Kidney (tissue), 14 donors: ENCODE results near the gene PYCR2. TPM values are rescaled to one million over a fixed set of nuclear protein-coding genes. Genes with fewer than 3 reads are reported as not detected.

Experiments
- DNase-seq, 5 donors: peaks; one replicate each; pipeline ENCODE4 v3.0.0-alpha.2; 2013 to 2020
- FAIRE-seq: peaks from 2 replicates; lab custom pipeline; 2012; peaks lifted over from hg19 to GRCh38; lab: Jason Lieb, UNC
- H3K27ac ChIP-seq, 2 donors: one replicate each; pipeline ENCODE4 v1.7.0; 2013; ENCODE audit warnings: low read depth in 2 of 2, low read length in 2 of 2, inconsistent platforms in 1 of 2
- H3K27me3 ChIP-seq: one replicate; pipeline ENCODE4 v1.7.1; 2013; ENCODE audit warnings: low read length, inconsistent platforms; ENCODE audit not compliant: control insufficient read depth, insufficient read depth
- H3K36me3 ChIP-seq, 3 donors: one replicate each; pipeline versions ENCODE4 v1.7.0 to v1.7.1; 2013; ENCODE audit warnings: low read length in 3 of 3, control low read depth in 1 of 3, inconsistent platforms in 1 of 3; ENCODE audit not compliant: insufficient read depth in 3 of 3, control insufficient read depth in 2 of 3
- H3K4me1 ChIP-seq, 3 donors: one replicate each; pipeline versions ENCODE4 v1.7.0 to v1.7.1; 2013; ENCODE audit warnings: low read length in 3 of 3, inconsistent platforms in 1 of 3, low read depth in 1 of 3; ENCODE audit not compliant: control insufficient read depth in 2 of 3, insufficient read depth in 2 of 3
- H3K4me3 ChIP-seq, 3 donors: one replicate each; pipeline versions ENCODE4 v1.7.0 to v1.8.1; 2013; ENCODE audit warnings: low read length in 3 of 3, control low read depth in 1 of 3, inconsistent platforms in 1 of 3
- H3K9ac ChIP-seq, 3 donors: one replicate each; pipeline versions ENCODE4 v1.7.0 to v1.7.1; 2013; ENCODE audit warnings: low read length in 3 of 3, control low read depth in 1 of 3, inconsistent platforms in 1 of 3
- H3K9me3 ChIP-seq, 3 donors: one replicate each; pipeline versions ENCODE4 v1.7.0 to v1.7.1; 2013; ENCODE audit warnings: low read length in 3 of 3, control low read depth in 1 of 3, inconsistent platforms in 1 of 3; ENCODE audit not compliant: control insufficient read depth in 2 of 3, insufficient read depth in 1 of 3
- intact Hi-C: fragments of 100-400 bp; cut with DNase I; formaldehyde crosslinking; loops from one replicate; pipeline ENCODE4 v1.11.1; 2022
- polyA plus RNA-seq: library from polyadenylated mRNA; stranded (reverse); fragments of 350-450 nt; fragmentation: Illumina TruSeq; extraction: RNeasy Lipid Tissue Mini Kit (QIAGEN cat#74804); gene quantifications from one replicate; pipeline ENCODE4 v1.2.3, GENCODE V29; 2014; ENCODE audit warnings: low read depth, low replicate concordance; ENCODE audit not compliant: insufficient read depth
- total RNA-seq: library from RNA; stranded (reverse); fragmentation: NEBNext Ultra II Directional; extraction: Animal tissue kit (Norgen Biotek cat#: 25700); gene quantifications from one replicate; pipeline ENCODE4 v1.2.1, GENCODE V29; 2021
- TF ChIP-seq, protein P1 (sequence below): IDR thresholded peaks from 3 replicates; pipeline ENCODE4 v1.5.1; 2012; ENCODE audit warnings: mild to moderate bottlenecking, moderate library complexity, borderline replicate concordance; ENCODE audit not compliant: insufficient read depth; ENCODE audit errors: extremely low read depth
- donor health status: control.
- donor health status: control.
- donor health status: control.
- donor health status: control.
- donor health status: control.
- donor health status: DM: yes; HTN: yes; CAD: no.
- donor health status: Normal renal cell carcinoma (clear cell type).

Gene PYCR2
- total and polyA plus RNA-seq, 2 donors from 2014 or later: 72.4 to 79.3 TPM

DNA sequence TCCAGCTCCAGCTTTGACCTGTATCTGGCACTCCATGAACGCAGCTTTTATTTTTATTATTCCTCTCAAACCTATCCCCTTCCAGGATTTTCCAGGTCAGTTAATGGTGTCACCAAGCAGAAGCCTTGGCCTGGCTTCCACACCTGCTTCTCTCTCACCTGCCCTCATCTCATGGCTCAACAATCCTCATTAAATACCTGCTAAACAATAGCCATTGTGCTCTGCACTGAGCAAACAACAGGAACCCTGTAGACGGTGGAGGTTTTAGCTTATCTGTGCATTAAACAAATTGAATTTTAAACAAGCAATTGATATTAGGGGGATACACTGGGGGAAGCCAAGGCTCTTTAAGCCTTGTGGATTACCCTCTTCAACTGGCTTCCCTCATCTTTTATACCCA lies 15.3 kb downstream of the PYCR2 start:
- TF ChIP-seq, protein P1, sequence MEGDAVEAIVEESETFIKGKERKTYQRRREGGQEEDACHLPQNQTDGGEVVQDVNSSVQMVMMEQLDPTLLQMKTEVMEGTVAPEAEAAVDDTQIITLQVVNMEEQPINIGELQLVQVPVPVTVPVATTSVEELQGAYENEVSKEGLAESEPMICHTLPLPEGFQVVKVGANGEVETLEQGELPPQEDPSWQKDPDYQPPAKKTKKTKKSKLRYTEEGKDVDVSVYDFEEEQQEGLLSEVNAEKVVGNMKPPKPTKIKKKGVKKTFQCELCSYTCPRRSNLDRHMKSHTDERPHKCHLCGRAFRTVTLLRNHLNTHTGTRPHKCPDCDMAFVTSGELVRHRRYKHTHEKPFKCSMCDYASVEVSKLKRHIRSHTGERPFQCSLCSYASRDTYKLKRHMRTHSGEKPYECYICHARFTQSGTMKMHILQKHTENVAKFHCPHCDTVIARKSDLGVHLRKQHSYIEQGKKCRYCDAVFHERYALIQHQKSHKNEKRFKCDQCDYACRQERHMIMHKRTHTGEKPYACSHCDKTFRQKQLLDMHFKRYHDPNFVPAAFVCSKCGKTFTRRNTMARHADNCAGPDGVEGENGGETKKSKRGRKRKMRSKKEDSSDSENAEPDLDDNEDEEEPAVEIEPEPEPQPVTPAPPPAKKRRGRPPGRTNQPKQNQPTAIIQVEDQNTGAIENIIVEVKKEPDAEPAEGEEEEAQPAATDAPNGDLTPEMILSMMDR: no peak
- DNase-seq: peak in 1 of 5 donors; percentile 7
- Histone ChIP-seq H3K9ac (no peak overlapping the region), H3K36me3 (no peaks in the 10 kb centered on the region), H3K27ac (no peak overlapping the region), H3K9me3 (no peaks in the 10 kb centered on the region), H3K27me3 (no peaks in the 10 kb centered on the region), H3K4me1 (peaks cover 0 to 3% (median 0%) of the 10 kb centered on the region in 3 donors), H3K4me3 (no peak overlapping the region)
- intact Hi-C loops: no loop called here
- no peak for FAIRE-seq

DNA sequence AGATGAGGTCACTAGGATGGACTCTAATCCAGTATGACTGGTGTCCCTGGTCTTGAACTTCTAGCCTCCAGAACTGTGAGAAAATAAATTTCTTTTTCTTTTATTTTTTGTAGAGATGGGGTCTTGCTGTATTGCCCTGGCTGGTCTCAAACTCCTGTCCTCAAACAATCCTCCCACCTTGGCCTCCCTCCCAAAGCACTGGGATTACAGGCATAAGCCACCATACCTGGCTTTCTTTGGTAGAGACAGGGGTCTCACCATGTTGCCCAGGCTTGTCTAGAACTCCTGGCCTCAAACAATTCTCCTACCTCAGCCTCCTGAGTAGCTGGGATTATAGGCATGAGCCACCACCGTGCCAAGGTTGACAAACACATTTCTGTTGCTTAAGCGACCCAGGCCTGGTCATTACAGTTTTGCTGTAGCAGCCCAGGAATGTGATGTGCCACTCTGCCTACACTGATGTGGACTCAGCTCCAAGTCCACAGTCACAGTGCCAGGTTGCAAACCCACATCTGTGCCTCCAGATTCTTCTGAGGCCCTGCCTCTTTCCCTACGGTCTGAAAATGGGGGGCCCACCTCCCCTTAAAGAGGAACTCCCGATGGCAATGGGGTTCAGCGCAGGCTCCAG lies 15.9 kb downstream of the PYCR2 start:
- no peak overlapping the region for H3K27ac ChIP-seq
- FAIRE-seq (no peak), DNase-seq (peak in 1 of 5 donors; percentile 20)
- no peak overlapping the region for H3K4me3 ChIP-seq
- H3K36me3 ChIP-seq: no peaks in the 10 kb centered on the region
- no peaks in the 10 kb centered on the region for H3K9me3 ChIP-seq
- intact Hi-C loops: no loop called here
- H3K9ac ChIP-seq: no peak overlapping the region
- H3K4me1 ChIP-seq: peaks cover 0 to 3% (median 0%) of the 10 kb centered on the region in 3 donors
- no peaks in the 10 kb centered on the region for H3K27me3 ChIP-seq
- TF ChIP-seq, protein P1: no peak

DNA sequence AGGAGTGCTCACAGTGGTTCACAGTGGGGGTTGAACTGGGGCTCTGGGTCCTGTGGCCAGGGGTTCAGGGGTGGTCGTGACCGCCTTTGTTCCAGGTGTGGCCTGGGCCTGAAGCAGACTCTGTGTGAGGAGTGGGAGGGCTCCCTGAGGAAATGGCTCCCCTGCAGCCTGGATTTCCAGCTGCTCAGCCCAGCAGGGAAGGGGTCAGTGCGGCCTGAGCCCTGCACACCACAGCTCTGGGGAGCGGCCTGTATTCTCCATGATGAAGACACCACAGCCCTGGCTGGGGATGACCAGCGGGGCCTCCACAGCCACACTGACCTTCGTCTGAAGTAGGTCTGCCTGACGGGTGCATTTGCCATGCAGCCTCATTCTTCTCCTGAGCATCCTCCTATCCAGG lies 16.7 kb downstream of the PYCR2 start:
- no peaks in the 10 kb centered on the region for H3K9me3 ChIP-seq
- no peaks in the 10 kb centered on the region for H3K36me3 ChIP-seq
- H3K4me3 ChIP-seq: no peak overlapping the region
- FAIRE-seq: no peak
- H3K27me3 ChIP-seq: no peaks in the 10 kb centered on the region
- H3K4me1 ChIP-seq: peaks cover 0 to 3% (median 0%) of the 10 kb centered on the region in 3 donors
- intact Hi-C loops: no loop called here
- TF ChIP-seq, protein P1: no peak
- no peak overlapping the region for H3K27ac ChIP-seq
- DNase-seq: peak in 1 of 5 donors; percentile 47
- H3K9ac ChIP-seq: no peak overlapping the region
